HUES64 (cell line): ENCODE data around the gene RAE1.

Experiments used
- H3K27ac ChIP-seq: 2 replicates; pipeline ENCODE4 v1.7.0; 2013; ENCODE audit warnings: low read depth, low read length, inconsistent platforms
- H3K27me3 ChIP-seq: 2 replicates; pipeline ENCODE4 v1.6.1; 2013; ENCODE audit warnings: mild to moderate bottlenecking, low read length; ENCODE audit not compliant: insufficient read depth
- H3K36me3 ChIP-seq: 2 replicates; pipeline ENCODE4 v1.6.1; 2013; ENCODE audit warnings: mild to moderate bottlenecking, low read length; ENCODE audit not compliant: insufficient read depth
- H3K4me1 ChIP-seq: 2 replicates; pipeline ENCODE4 v1.6.1; 2013; ENCODE audit warnings: mild to moderate bottlenecking, low read length, moderate library complexity; ENCODE audit not compliant: insufficient read depth
- H3K4me3 ChIP-seq: 2 replicates; pipeline ENCODE4 v1.5.1; 2013; ENCODE audit warnings: mild to moderate bottlenecking, low read length, moderate library complexity
- H3K9ac ChIP-seq: 2 replicates; pipeline ENCODE4 v1.6.1; 2013; ENCODE audit warnings: mild to moderate bottlenecking, low read depth, low read length
- H3K9me3 ChIP-seq: 2 replicates; pipeline ENCODE4 v1.6.1; 2013; ENCODE audit warnings: low read depth, low read length; ENCODE audit not compliant: insufficient read depth
- WGBS: fragments of 150-250, 120-280 bp; methylation state at CpG from one replicate; pipeline ENCODE4 v1.1.7; 2013; ENCODE audit warnings: missing lambda C conversion rate; 5-methylcytosine and 5-hydroxymethylcytosine counted together

The RAE1 gene

DNA sequence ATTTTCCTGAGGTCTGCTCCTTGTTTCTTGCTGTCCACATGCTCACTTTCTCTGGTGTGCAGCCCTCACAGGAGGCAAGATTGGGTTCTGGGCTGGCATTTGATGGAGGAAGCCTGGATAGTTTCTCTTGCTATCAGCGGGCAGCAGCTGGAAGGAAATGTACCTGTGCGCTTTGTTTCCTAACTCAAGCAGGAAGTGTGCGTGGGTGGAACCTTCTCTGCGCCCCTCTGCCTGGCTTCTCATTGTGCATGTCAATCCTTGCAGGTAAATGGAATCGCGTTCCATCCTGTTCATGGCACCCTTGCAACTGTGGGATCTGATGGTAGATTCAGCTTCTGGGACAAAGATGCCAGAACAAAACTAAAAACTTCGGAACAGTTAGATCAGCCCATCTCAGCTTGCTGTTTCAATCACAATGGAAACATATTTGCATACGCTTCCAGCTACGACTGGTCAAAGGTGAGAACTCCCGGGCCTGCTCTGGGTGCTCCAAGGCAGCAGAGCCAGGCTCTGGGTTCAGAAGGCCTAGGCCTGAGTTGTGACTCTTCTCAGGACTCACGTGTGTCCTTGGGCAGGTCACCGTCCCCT lies 23.4 kb downstream of the RAE1 start:
- H3K36me3 ChIP-seq: peaks cover 54% of the 10 kb centered on the region
- H3K9ac ChIP-seq: no peak overlapping the region
- H3K4me3 ChIP-seq: no peak overlapping the region
- no peaks in the 10 kb centered on the region for H3K4me1 ChIP-seq
- no peaks in the 10 kb centered on the region for H3K9me3 ChIP-seq
- WGBS: 84% methylated on average over 12 of the region's 12 CpGs
- no peaks in the 10 kb centered on the region for H3K27me3 ChIP-seq
- peak overlapping the region; percentile 40; the same call in 1 of the 2 replicates for H3K27ac ChIP-seq

DNA sequence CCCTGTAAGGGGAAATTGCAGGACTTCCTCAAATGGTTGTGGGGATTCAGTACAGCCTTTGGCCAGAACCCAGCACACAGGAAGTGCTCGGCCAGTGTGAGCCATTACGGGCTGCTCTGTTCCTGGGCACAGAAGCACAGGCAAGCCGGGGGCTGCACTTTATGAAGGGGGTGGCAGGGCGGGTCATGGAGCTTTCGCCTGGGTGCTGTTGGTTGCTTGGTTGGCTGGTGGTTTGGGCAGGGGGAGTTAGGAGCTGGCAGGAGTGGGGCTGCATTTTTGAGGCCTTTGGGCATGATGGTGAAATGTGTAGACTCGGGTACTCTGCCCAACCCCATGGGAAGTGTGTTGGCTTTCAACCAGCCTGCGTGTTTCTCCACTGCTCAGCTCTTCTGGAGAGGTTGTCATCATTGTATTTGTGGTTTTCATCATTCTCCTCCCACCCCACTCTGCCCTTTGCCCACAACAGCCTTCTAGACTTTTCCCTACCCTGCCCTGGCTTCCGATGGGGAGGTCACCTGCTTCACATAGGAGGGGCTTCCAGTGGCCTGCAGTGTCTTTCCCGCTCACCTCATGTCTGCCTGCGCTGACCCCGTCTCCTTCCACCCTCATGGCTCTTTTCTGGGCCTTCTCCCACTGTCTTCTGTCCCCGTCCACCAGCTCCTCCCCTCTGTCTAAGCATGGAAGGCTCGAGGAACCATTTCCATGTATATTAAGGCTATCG lies 24.0 kb downstream of the RAE1 start:
- no peaks in the 10 kb centered on the region for H3K4me1 ChIP-seq
- 95% methylated on average over 14 of the region's 14 CpGs for WGBS
- H3K4me3 ChIP-seq: no peak overlapping the region
- H3K36me3 ChIP-seq: peaks cover 58% of the 10 kb centered on the region
- H3K9me3 ChIP-seq: no peaks in the 10 kb centered on the region
- no peaks in the 10 kb centered on the region for H3K27me3 ChIP-seq
- no peak overlapping the region for H3K9ac ChIP-seq
- H3K27ac ChIP-seq: peak overlapping the region; percentile 40; the same call in 1 of the 2 replicates

DNA sequence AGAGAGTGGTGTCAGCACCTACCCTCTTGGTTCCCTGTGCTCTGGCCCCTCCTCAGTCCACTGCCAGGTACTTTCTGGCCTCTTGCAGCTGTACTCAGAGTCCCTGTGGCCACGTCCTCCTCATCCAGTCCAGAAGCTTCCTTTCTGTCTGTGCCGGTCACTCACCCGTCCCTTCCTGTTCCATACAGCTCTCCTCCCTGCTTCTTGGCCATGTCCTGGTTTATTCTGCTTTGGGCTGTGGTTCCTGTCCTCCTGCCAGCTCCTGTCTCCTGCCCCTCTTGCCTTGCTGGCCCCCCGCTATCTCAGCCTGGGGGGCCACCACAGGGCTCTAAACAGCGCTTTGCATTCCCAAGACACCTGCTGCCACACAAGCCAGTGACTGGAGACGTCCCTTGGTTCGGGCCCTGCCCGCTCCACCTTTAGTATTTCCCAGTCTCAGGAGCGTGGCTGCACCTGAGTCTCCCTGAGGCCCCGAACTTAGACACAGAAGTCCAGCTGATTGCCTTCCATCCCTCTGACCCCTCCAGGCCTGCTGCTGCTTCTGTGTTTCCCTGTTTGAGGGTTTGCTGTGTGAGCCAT lies 24.7 kb downstream of the RAE1 start:
- H3K4me3 ChIP-seq: no peak overlapping the region
- H3K27me3 ChIP-seq: no peaks in the 10 kb centered on the region
- no peak overlapping the region for H3K9ac ChIP-seq
- H3K9me3 ChIP-seq: no peaks in the 10 kb centered on the region
- H3K27ac ChIP-seq: no peak overlapping the region
- no peaks in the 10 kb centered on the region for H3K4me1 ChIP-seq
- H3K36me3 ChIP-seq: peaks cover 58% of the 10 kb centered on the region
- 93% methylated on average over 10 of the region's 10 CpGs for WGBS

DNA sequence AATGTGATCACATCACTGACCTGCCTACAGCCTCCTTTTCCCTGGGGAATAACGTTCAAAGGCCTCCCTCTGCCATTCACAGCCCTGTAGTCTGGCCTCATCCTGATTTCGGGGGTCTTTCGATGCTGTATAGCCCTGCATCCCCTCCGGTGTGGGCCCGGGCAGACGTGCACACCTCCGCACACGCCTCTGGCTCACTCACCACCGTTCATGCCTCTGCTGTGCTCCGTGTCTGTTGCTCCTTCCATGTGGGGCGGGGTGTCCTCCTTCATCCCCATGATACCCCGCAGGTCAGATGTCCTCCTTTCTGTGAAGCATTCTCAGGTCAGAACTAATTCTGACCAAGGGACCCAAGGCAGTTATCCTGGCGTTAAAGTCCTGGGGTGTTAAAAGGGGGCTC lies 26.3 kb downstream of the RAE1 start:
- Histone ChIP-seq H3K27me3 (no peaks in the 10 kb centered on the region), H3K4me3 (no peak overlapping the region), H3K27ac (no peak overlapping the region), H3K4me1 (no peaks in the 10 kb centered on the region), H3K9ac (no peak overlapping the region), H3K9me3 (no peaks in the 10 kb centered on the region), H3K36me3 (peaks cover 58% of the 10 kb centered on the region)
- WGBS: 90% methylated on average over 13 of the region's 13 CpGs

DNA sequence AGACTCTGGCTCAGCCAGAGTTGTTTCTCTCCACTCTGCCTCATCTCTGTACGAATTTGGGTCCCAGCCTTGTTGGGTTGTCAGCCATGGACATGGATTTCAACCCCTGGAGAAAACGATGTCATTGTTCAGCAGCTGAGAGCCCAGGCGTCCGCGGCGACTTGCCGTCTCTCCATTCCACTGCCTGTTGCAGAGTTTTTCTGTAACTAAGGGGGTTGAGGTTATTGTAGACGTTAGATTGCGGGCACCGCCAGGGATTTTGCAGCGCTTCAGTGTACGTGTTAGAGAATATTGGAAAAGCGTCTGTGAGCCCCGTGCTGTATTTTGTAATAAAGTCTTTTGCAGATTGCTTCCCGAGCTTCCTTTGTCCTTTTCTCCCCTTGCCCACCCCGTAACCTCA lies 27.1 kb downstream of the RAE1 start:
- no peak overlapping the region for H3K9ac ChIP-seq
- peaks cover 58% of the 10 kb centered on the region for H3K36me3 ChIP-seq
- H3K27ac ChIP-seq: no peak overlapping the region

DNA sequence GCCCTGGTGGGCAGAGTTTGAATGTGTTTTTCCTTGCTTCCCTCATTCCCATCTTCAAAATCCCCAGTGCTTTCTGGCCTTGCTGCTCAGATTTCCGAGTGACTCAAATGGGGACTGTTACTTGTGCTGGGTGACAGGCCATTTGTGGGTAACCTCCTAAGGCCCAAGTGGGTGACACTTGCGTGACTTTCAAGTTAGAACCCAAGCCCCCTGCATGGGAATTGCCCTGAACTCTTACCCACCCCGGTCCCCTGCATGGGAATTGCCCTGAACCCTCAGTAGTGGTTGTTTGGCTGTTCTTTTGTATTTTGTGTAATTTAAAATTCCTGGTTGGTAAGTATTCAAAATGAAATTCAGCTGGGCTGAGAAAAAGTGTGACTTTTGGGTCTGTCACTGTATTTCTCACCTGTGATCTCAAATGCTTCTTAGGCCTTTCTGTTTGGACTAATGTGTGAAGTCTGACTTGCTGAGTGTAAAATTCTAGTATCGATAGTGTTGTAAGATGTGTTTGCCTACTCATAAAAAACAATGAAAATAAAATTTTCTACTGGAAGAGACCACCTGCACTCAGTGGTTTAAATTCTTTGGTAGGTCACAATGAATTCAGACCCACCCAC lies 27.7 kb downstream of the RAE1 start:
- 94% methylated on average over 3 of the region's 4 CpGs for WGBS
- Histone ChIP-seq H3K9me3 (no peaks in the 10 kb centered on the region), H3K36me3 (peaks cover 58% of the 10 kb centered on the region), H3K4me1 (no peaks in the 10 kb centered on the region), H3K9ac (no peak overlapping the region), H3K4me3 (no peak overlapping the region), H3K27ac (no peak overlapping the region), H3K27me3 (no peaks in the 10 kb centered on the region)

More for the DNA sequence above, 27.1 kb downstream of the RAE1 start:
- 93% methylated on average over 16 of the region's 16 CpGs for WGBS
- Histone ChIP-seq H3K9me3 (no peaks in the 10 kb centered on the region), H3K27me3 (no peaks in the 10 kb centered on the region), H3K4me3 (no peak overlapping the region), H3K4me1 (no peaks in the 10 kb centered on the region)

DNA sequence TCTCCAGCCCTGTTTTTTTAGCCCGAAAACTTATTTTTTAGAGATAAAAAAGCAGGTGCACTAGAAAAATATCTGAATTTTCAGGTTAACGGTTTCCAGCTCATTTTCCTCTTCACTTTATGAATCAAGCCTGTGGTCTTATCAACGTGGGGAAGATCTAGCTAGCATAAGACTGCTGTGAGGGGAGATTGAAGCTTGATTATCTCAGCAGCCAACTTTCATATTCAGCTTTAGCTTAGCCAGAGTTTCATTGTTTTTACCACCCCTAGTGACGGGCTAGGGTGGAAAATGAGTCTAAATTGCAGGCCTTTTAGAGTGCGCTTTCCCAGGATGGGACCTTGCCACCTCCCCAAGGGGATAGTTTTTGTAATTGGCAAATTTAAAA lies 28.2 kb downstream of the RAE1 start:
- Histone ChIP-seq H3K4me1 (no peaks in the 10 kb centered on the region), H3K36me3 (peaks cover 55% of the 10 kb centered on the region)

DNA sequence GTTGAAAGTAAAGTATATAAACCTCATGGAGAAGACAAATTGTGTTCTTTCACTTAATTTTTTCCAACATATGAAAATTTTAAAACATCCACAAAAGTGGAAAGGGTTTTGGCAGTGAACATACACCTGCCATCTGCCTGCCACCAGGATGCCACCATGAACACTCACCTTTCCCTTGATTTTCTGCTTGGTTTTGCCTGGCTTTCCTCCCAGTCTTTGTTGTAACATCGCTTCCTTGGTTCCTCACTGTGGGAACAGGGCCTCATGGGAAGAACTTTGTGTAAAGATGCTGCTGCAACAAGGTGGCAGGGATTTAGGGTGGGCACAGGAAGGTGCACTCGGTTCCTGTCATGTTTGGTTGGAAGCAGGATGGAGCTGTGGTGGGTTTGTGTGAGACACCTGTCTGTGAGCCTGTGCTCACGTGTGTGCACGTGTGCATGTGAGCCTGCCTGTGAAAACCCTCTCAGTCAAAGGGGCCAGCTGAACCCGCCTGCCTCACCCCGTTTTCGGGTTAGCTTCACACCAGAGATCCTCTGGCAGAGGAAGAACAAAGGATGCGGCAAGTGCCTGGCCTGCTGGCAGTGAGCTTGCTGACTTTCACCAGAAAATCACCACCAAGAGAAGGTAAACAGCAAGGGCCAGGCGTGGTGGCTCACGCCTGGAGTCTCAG lies 29.2 kb downstream of the RAE1 start:
- Histone ChIP-seq H3K9ac (no peak overlapping the region), H3K27me3 (no peaks in the 10 kb centered on the region), H3K4me3 (no peak overlapping the region), H3K27ac (no peak overlapping the region), H3K9me3 (no peaks in the 10 kb centered on the region), H3K36me3 (peaks cover 46% of the 10 kb centered on the region), H3K4me1 (no peaks in the 10 kb centered on the region)
- WGBS: 92% methylated on average over 10 of the region's 10 CpGs

More for the DNA sequence above, 28.2 kb downstream of the RAE1 start:
- no peaks in the 10 kb centered on the region for H3K27me3 ChIP-seq
- H3K4me3 ChIP-seq: no peak overlapping the region
- no peak overlapping the region for H3K9ac ChIP-seq
- WGBS: 92% methylated on average over 5 of the region's 5 CpGs
- no peaks in the 10 kb centered on the region for H3K9me3 ChIP-seq
- H3K27ac ChIP-seq: no peak overlapping the region

DNA sequence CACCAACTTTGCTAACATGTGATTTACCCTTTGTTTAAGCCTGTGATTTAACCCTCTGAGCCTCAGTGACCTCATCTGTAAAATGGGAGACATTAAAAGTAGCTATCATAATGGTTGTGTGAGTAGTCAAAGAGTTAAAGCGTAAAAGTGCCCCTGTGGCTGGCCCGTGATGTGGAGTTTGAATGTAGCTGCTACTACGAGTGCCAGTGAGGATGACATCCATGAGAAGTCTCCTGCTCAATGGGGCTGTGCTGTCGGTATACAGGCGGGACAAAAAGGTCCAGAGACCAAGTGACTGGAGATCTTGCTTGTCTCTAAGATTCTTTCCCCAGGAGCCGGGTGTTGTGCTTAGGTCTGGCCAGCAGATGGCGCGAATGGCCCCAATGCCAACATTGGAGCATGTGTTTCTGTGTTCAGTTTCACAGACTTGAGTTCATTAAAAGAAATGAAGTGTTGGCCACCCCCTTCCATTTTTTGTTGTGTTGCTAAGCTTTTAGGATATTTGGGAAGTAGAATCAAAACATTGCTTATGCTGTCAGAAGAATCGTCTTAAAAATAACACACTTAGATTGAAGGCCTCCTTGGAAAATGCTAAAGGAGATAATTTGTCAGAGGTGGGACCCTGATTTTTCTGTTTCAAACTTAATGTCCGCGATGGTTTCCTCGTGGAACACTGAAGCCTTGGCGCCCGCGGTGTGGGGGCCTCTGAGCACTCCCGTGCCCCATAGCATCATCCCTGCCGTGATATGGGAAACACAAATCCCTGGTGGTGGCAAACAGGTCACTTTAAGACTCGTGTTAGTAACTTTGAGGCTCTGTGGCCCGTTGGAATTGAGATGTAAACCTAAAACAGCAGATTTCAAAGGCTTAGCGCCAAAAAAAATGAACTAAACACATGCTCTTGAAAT lies 30.8 kb downstream of the RAE1 start:
- 65% methylated on average over 20 of the region's 20 CpGs for WGBS
- H3K27me3 ChIP-seq: no peaks in the 10 kb centered on the region
- H3K4me1 ChIP-seq: no peaks in the 10 kb centered on the region
- no peak overlapping the region for H3K27ac ChIP-seq
- H3K9ac ChIP-seq: no peak overlapping the region
- H3K36me3 ChIP-seq: peaks cover 29% of the 10 kb centered on the region
- H3K4me3 ChIP-seq: no peak overlapping the region
- H3K9me3 ChIP-seq: no peaks in the 10 kb centered on the region

DNA sequence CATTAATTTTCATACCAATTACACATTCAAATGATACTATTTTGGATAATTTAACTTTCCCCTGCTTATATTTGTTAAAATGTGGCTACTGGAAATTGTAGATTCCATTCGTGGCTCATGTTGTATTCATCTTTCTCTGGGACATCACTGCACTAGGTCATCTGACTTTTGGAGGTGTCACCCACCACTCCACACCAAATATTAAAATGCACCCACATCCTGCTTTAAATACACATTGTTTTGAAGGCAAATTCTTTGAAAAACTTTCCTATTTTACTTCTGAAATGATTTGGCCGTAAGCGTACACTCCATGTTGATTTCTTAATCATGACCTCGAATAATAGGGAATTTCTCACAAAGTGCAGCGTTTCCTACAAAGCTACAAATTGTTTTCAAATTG lies 31.5 kb downstream of the RAE1 start:
- Histone ChIP-seq H3K4me1 (no peaks in the 10 kb centered on the region), H3K27ac (no peak overlapping the region), H3K36me3 (peaks cover 23% of the 10 kb centered on the region), H3K9ac (no peak overlapping the region), H3K27me3 (no peaks in the 10 kb centered on the region), H3K4me3 (no peak overlapping the region), H3K9me3 (no peaks in the 10 kb centered on the region)
- WGBS: 93% methylated on average over 5 of the region's 5 CpGs
